NCI-H2081 treated with DMSO at 0.1 percent for 48 hours (cell line): ENCODE data around the gene GCN1.
"Not testable (repeated sequence)": the region's sequence is repeated elsewhere in the genome, so short reads cannot be mapped to it uniquely, and the experiment has no call there.

ENCODE experiments used
- DNase-seq: peaks from one replicate; lab custom pipeline; 2025; lab: John Stamatoyannopoulos, UW

The GCN1 gene

DNA sequence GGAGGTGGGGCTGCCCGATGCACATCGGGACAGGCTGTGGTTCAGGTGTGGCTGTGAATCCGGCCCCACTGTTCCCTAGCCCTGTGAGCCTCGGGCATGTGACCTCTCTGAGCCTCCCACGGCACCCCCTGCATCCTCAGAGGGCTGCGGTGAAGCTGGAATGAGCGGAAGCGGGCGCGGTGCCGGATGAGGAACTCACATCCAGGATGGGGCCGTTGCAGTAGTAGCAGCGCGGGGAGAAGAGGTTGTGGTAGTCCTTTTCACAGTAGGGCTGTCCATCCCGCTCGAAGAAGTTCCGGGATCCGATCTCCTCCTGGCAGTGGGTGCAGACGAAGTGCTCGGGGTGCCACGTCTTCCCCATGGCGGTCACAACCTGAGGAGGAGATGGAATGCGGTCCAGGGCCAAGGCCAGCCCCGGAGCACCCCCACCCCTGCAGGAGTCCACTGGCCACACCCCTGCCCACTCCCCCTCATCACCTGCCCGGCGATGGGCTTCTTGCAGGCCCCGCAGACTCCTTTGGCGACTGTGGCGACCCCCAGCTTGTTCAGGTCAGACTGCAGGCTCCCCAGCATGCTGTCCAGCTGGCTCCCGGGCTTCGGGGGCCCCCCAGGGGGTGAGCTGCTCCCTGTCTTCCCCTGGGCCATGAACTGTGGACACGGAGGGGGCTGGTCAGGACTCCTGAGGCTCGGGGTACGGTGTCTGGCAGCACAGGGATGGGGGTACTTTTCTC lies 20.3 kb upstream of the GCN1 start:
- no peak for DNase-seq

DNA sequence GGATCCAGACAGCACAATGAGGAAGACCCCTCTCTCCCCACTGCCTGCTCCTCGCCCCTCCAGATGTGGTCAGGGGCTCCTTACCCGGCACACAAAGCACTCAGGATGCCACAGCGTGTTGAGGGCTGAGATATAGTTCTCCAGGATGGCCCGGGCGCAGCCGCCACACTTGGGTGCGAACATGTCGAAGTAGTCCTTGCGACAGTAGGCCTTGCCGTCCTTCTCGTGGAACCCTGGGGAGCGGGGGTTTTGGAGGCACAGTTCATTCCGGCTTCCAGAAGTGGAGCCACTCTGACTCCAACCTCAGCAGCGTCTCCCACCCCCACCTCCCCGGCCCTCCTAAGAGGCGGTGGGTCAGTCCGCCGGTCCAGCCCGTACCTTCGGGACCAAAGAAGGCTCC lies 19.2 kb upstream of the GCN1 start:
- no peak for DNase-seq

- DNase-seq, result not testable (repeated sequence)
Measured at GRCh38 chr12:120213182-120213581, 18.7 kb upstream of the GCN1 start.

- no peak for DNase-seq
Measured at GRCh38 chr12:120212301-120212700, 17.8 kb upstream of the GCN1 start.

GRCh38 chr12:120211904-120212283 lies 17.4 kb upstream of the GCN1 start:
- DNase-seq, result no peak

- no peak for DNase-seq
Measured at GRCh38 chr12:120211243-120211903, 16.9 kb upstream of the GCN1 start.

DNA sequence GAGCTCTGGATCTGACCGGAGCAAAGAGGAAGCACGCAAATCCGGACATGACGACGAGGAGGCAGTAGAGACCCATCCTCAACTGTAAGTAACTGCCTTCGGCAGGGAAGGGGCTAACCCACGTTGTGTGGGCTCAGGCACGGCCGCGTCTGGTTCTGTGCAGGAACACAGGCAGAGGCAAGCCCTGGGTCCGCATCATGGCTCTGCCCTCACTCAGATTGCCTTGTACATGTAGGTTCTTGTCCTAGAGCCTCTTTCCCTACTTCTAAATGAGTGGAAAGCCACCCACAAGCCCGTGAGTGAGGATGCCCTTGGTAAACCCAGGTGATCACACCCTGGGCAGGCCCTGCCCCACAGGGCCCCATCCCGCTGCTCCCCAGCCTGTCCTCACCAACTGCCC lies 15.3 kb upstream of the GCN1 start:
- DNase-seq, result no peak

- no peak for DNase-seq
Measured at GRCh38 chr12:120207227-120207626, 12.7 kb upstream of the GCN1 start.

GRCh38 chr12:120206781-120207180 lies 12.3 kb upstream of the GCN1 start:
- not testable (repeated sequence) for DNase-seq

- DNase-seq, result no peak
Measured at GRCh38 chr12:120206228-120206627, 11.7 kb upstream of the GCN1 start.

GRCh38 chr12:120204171-120204570 lies 9.7 kb upstream of the GCN1 start:
- DNase-seq, result no peak

DNA sequence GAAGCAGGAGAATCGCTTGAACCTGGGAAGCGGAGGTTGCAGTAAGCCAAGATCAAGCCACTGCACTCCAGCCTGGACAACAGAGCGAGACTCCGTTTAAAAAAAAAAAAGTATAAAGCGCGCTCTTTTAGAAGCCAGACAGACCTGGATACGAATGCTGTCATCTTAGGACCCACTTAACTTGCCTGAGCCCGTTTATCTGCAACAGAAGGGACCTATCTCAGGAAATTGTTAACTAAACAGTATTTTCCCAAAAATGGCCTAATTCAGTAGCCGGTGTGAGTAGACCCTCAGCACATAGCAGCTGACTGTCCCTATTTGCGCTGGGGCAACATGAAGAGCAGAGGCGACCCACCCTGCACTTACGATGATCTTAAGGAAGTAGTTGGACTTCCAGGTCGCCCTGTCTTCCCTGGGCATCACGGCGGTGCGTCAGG lies 5.9 kb upstream of the GCN1 start:
- DNase-seq, result no peak

- no peak for DNase-seq
Measured at GRCh38 chr12:120199595-120200306, 5.2 kb upstream of the GCN1 start.

DNA sequence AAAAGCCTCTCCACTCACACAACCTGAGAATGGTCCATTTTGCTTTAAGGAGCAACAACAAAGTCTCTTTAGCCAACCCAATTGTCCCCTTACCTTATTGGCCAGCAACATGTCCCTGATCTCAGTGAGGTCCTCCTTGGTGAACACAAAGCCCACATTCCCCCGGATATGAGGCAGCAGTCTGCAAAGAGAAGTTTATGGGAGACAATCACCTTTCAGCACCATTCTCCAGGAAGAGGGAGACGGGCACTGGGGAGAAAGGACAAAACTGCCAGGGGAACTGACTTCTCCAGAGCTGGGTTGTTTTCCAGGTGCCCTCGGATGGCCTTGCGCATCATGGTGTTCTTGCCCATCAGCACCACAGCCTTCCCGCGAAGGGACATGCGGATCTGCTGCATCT lies 4.5 kb upstream of the GCN1 start:
- DNase-seq, result no peak

GRCh38 chr12:120197542-120197887 lies 3.0 kb upstream of the GCN1 start:
- no peak for DNase-seq

- DNase-seq, result not testable (repeated sequence)
Measured at GRCh38 chr12:120196817-120197541, 2.5 kb upstream of the GCN1 start.

- no peak for DNase-seq
Measured at GRCh38 chr12:120196363-120196762, 1.8 kb upstream of the GCN1 start.

- DNase-seq, result no peak
Measured at GRCh38 chr12:120194226-120194533, 335 bp downstream of the GCN1 start.

DNA sequence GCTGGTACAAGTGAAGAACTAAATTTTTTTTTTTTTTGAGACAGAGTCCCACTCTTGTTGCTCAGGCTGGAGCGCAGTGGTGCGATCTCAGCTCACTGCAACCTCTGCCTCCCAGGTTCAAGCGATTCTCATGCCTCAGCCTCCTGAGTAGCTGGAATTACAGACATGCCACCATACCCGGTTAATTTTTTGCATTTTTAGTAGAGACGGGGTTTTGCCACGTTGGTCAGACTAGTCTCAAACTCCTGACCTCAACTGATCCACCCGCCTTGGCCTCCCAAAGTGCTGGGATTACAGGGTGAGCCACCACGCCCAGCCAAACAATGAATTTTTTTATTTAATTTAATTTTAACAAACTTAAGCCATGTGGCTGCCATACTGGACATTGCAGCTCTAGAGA lies 1.2 kb downstream of the GCN1 start:
- DNase-seq, result not testable (repeated sequence)

GRCh38 chr12:120190985-120191480 lies 3.5 kb downstream of the GCN1 start:
- DNase-seq, result no peak

DNA sequence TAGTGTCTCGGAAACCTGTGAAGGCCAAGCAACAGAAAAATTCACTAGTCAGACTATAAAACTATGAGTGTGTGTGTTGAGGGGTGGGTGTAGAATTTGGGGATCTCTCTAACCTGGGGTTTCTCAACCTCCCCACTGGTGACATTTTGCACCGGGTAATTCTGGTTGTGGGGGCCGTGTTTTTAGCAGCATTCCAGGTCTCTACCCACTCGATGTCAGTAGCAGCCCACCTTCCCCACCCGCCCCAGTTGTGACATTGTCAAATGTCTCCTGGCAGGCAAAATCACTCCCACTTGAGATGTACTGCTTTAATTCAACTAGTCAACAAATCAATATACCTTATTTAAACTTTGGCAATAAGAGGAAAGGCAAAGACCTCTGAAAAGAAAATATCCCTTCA lies 4.1 kb downstream of the GCN1 start:
- DNase-seq, result no peak

- no peak for DNase-seq
Measured at GRCh38 chr12:120186654-120187053, 7.9 kb downstream of the GCN1 start.

DNA sequence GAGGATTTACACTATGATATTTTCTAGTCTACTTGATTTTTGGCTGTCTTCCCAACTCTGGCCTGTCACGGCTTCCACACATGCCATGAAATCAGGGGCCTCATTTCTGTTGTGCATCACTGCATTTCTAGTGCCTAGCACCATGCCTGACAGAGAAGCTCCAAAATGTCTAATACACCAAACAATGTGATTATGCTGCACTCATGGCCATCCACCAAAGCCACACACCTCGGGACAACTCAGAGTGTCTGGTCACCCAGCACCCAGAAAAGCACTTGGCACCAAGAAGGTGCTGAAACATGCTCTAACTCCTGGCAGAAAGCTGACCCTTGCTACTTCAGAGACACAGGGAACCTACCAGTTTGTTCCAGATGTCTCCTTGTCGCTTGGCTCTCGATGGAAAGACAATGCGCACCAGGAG lies 11.3 kb downstream of the GCN1 start:
- DNase-seq, result no peak
